Measurements from ENCODE around the gene NAT9.

The NAT9 gene

DNA sequence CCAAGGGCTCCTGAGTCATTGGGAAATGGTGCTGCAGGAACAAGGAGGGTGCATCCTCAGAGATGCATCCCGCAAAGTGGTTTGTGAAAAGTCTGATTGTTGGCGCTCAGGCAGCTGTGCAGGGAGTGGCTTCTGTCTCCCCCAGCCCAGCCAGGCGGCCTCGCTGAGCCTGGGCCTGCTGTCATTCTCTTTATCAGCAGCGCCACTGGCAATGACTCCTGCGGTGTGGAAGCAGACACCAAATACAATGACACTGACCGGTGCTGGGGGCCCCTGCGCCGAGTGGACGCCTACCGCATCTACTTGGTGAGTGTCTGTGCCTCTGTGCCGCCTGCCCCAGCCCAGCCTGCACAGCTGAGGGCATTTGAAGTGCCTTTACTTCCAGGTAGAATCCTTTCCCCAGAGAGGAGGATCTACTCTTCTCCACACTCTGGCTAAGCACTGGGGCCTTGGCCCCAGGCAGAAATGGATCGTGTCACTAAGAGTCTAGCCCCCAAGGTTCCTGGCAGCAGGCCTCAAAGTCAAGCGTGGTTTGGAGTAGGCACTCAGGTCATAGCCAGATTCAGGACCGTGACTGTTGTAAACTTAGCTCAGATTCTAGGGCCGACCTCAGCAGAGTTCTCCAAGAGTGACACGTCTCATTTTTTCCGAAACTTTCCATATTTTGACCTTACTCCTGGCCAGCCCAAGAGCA, 19.3 kb upstream of the NAT9 start:
- H3K27me3 ChIP-seq (ENCODE audit: control insufficient read depth, insufficient read depth, low read length, poor library complexity, severe bottlenecking): no peaks in the 10 kb centered on the region
- H3K4me1 ChIP-seq (ENCODE audit: control insufficient read depth, insufficient read depth, low read length): no peaks in the 10 kb centered on the region
- no peak overlapping the region for H3K27ac ChIP-seq (ENCODE audit: insufficient read depth, low read depth, low read length, poor library complexity, severe bottlenecking)
- H3K4me3 ChIP-seq (ENCODE audit: insufficient read depth, low read depth, low read length): no peak overlapping the region
- H3K36me3 ChIP-seq (ENCODE audit: control insufficient read depth, insufficient read depth, low read length): peaks cover 13% of the 10 kb centered on the region
- WGBS, 2 experiments: 91 to 93% methylated on average over 18 of the region's 18 CpGs
- no peaks in the 10 kb centered on the region for H3K9me3 ChIP-seq (ENCODE audit: control insufficient read depth, low read length)

DNA sequence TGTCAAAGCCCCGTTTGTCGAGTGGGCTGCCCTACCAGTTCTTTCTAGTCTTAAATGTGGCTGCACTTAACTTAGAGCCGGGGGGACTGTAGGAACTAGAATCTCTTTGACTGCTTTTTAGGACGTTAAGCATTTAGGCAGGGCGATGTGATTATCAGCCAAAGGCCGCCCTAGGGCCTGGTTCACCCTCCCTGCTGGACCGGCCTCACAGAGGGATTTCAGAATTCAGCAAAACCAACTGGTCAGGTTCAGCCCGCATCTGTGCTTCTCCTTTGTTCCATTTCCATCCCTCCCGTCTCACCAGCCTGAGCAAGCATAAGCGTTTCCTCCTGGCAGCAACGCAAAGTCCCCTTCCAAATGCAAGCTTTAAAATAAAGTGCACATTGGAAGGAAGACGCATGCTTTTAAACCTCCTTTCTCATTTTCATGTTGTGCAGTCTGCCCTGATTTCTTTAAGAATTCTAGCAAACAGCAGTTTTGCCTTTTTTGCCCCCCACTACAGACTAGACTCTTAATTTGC, 16.5 kb upstream of the NAT9 start:
- Histone ChIP-seq H3K27ac (ENCODE audit: insufficient read depth, low read depth, low read length, poor library complexity, severe bottlenecking) (no peak overlapping the region), H3K4me1 (ENCODE audit: control insufficient read depth, insufficient read depth, low read length) (no peaks in the 10 kb centered on the region), H3K27me3 (ENCODE audit: control insufficient read depth, insufficient read depth, low read length, poor library complexity, severe bottlenecking) (no peaks in the 10 kb centered on the region), H3K36me3 (ENCODE audit: control insufficient read depth, insufficient read depth, low read length) (peaks cover 11% of the 10 kb centered on the region), H3K9me3 (ENCODE audit: control insufficient read depth, low read length) (no peaks in the 10 kb centered on the region), H3K4me3 (ENCODE audit: insufficient read depth, low read depth, low read length) (no peak overlapping the region)
- 91 to 92% methylated on average over 12 of the region's 12 CpGs for WGBS, 2 experiments

DNA sequence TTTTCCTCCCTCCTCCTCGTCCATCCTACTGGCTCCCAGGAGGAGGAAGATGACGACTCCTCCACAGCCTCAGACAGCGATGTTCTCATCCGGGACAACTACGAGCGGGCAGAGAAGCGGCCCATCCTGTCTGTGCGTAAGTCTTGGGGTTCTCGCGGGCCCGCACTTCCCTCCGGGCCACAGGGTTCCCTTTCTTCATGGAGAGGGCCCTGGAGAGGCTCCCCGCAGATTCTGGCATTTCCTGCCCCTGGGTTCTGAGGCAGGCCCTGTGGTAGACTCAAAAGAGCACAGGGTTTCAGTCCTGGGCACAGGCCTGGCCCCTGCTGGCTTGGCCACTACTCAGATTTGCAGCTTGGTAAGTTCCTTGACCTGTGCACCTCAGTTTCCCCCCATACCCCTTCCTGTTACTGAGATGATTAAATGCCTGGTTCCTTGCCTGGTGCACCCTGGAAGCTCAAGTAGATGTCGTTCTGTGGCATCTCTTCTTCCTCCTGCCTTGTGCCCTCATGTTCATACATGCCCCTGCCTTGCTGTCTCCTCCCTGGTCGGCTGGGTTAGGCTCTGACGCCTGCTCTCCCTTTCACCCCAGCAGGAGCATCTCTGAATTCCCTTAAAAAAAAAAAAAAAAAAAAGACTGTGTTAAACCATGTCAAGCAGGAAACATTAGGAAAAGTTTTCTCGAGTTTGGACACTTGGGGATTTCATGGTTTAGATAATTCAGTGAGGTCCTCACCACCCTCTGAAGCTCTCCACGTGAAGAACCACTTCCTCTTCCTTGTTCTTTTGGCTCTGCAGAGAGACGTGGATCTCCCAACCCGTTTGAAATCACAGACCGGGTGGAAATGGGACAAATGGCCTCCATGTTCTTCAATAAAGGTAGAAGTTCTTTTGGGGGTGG, 14.3 kb upstream of the NAT9 start:
- WGBS, 2 experiments: 90 to 91% methylated on average over 21 of the region's 21 CpGs
- Histone ChIP-seq H3K4me3 (ENCODE audit: insufficient read depth, low read depth, low read length) (no peak overlapping the region), H3K36me3 (ENCODE audit: control insufficient read depth, insufficient read depth, low read length) (peaks cover 7% of the 10 kb centered on the region), H3K27ac (ENCODE audit: insufficient read depth, low read depth, low read length, poor library complexity, severe bottlenecking) (no peak overlapping the region), H3K9me3 (ENCODE audit: control insufficient read depth, low read length) (no peaks in the 10 kb centered on the region), H3K27me3 (ENCODE audit: control insufficient read depth, insufficient read depth, low read length, poor library complexity, severe bottlenecking) (no peaks in the 10 kb centered on the region), H3K4me1 (ENCODE audit: control insufficient read depth, insufficient read depth, low read length) (no peaks in the 10 kb centered on the region)

DNA sequence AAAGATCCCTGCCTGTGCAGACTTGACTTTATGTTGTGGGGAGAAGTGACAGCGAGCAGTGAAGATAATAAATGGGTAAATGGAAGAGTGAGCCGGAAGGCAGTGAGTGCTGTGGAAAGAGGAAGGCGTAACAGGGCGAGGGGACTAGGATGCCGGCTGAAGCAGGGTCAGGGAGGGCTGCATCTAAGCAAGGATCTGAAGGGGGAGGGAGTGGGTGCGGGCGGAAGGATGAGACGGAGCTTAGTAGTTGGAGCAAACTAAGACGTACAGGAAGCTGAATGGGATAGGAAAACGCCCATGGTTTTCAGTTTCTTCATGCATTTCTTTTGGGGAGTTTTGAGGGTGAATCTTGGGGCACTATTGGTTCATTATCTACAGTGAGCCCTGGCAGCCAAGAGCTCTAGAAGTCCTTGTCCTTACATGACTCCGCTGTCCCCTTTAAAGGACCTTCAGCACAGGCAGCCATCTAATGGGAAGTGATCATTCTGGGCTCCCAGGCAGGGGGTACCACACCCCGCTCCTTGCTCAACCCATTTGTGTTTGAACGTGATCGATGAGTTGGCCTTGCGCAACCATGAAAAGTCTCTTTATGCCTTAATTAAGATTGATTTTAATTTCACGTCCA, 10.4 kb upstream of the NAT9 start:
- Histone ChIP-seq H3K27me3 (ENCODE audit: control insufficient read depth, insufficient read depth, low read length, poor library complexity, severe bottlenecking) (no peaks in the 10 kb centered on the region), H3K4me1 (ENCODE audit: control insufficient read depth, insufficient read depth, low read length) (no peaks in the 10 kb centered on the region), H3K36me3 (ENCODE audit: control insufficient read depth, insufficient read depth, low read length) (no peaks in the 10 kb centered on the region), H3K27ac (ENCODE audit: insufficient read depth, low read depth, low read length, poor library complexity, severe bottlenecking) (no peak overlapping the region), H3K4me3 (ENCODE audit: insufficient read depth, low read depth, low read length) (no peak overlapping the region), H3K9me3 (ENCODE audit: control insufficient read depth, low read length) (no peaks in the 10 kb centered on the region)
- 93 to 94% methylated on average over 16 of the region's 16 CpGs for WGBS, 2 experiments

DNA sequence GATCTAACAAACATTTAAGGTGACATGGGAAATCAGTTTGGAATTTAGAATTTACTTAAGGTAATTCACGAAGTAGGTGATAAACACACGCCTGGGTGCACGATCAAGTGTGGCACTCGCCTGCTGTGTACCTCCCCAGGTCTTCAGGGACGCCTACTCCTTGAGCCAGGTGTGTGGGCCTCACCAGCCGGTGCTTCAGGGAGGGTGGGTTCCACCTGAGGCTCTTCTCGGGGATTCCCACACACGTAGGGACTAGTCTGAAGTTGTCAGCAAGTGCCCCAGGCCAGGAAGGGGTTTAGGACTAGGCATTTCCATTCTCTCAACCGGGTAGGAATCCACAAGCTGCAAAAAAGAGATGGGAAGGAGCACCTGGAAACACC, 9.8 kb upstream of the NAT9 start:
- Histone ChIP-seq H3K9me3 (ENCODE audit: control insufficient read depth, low read length) (no peaks in the 10 kb centered on the region), H3K27ac (ENCODE audit: insufficient read depth, low read depth, low read length, poor library complexity, severe bottlenecking) (no peak overlapping the region), H3K4me3 (ENCODE audit: insufficient read depth, low read depth, low read length) (no peak overlapping the region), H3K27me3 (ENCODE audit: control insufficient read depth, insufficient read depth, low read length, poor library complexity, severe bottlenecking) (no peaks in the 10 kb centered on the region), H3K4me1 (ENCODE audit: control insufficient read depth, insufficient read depth, low read length) (no peaks in the 10 kb centered on the region), H3K36me3 (ENCODE audit: control insufficient read depth, insufficient read depth, low read length) (no peaks in the 10 kb centered on the region)
- 94 to 95% methylated on average over 9 of the region's 9 CpGs for WGBS, 2 experiments

DNA sequence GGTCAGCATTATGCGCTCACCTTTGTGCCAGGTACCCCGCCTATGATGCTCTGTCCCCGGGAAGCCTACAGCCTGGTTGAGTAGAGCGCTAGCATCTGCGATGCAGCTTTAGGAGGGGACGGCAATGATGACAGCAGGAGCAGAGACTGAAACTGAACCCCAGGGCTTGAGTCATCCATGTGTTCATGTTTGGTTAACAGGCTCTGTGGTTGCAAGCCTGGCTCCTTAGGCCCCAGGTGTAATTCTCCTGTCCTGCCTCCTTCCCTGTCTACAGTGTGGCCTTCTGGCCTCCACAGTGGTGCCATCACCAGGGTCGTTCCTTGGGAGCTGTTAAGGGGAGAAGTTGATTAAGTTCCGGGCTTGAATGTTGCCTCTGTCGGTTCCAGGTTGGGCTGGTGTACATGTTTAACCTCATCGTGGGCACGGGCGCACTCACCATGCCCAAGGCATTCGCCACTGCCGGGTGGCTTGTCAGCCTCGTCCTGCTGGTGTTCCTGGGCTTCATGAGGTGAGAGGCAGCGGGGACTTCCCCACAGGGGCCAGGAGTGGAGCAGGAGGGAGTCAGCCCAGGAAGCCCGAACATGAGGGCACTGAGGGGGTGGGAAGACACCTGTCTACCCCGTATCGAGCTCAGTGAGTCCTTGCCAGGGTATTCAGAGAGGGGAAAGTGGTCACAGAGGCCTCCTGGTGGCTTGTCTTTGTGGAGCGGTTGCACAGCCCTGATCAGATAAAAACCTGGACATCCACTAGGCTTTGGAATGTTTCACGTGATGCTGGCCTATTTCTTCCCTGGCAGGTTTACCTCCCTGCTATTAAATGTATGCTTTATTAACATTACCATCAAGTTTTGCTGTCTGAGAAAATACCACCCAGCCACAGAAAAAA, 9.2 kb upstream of the NAT9 start:
- no peak overlapping the region for H3K27ac ChIP-seq (ENCODE audit: insufficient read depth, low read depth, low read length, poor library complexity, severe bottlenecking)
- H3K9me3 ChIP-seq (ENCODE audit: control insufficient read depth, low read length): no peaks in the 10 kb centered on the region
- no peaks in the 10 kb centered on the region for H3K4me1 ChIP-seq (ENCODE audit: control insufficient read depth, insufficient read depth, low read length)
- no peaks in the 10 kb centered on the region for H3K27me3 ChIP-seq (ENCODE audit: control insufficient read depth, insufficient read depth, low read length, poor library complexity, severe bottlenecking)
- H3K4me3 ChIP-seq (ENCODE audit: insufficient read depth, low read depth, low read length): no peak overlapping the region
- H3K36me3 ChIP-seq (ENCODE audit: control insufficient read depth, insufficient read depth, low read length): no peaks in the 10 kb centered on the region
- WGBS, 2 experiments: 91 to 93% methylated on average over 21 of the region's 21 CpGs

DNA sequence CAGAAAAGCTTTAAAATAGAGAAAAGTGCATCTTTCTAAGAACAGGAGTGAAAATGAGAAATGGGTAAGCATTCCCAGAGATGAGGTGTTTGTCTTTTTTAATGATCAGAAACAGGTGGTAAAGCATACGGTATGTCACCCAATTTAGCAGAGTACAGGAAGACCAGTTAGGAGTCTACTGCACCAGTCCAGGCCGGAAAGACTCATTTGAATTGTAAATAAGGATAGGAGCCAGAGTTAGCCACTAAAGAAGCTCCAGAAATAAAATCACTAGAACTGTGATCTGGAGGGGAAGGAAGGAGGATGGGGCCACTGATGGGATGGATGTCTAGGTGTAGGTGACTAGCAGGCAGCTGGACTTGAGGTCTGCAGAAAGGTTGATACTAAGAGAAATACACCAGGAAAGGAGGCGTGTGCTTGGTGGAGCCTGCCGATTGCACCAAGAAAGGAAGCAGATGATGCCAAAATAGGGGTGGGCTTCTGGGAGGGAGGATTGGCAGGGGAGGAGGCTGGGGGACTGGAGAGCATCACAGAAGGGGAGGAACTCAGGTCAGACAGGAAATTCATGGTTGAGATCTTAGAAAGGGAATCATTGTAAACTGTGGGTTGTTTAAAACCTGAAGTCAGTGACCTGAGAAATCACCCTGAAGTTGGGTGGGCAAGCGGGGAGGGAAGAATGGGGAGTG, 8.1 kb upstream of the NAT9 start:
- no peak overlapping the region for H3K4me3 ChIP-seq (ENCODE audit: insufficient read depth, low read depth, low read length)
- 91 to 92% methylated on average over 5 of the region's 5 CpGs for WGBS, 2 experiments
- H3K27ac ChIP-seq (ENCODE audit: insufficient read depth, low read depth, low read length, poor library complexity, severe bottlenecking): no peak overlapping the region
- no peaks in the 10 kb centered on the region for H3K27me3 ChIP-seq (ENCODE audit: control insufficient read depth, insufficient read depth, low read length, poor library complexity, severe bottlenecking)
- no peaks in the 10 kb centered on the region for H3K4me1 ChIP-seq (ENCODE audit: control insufficient read depth, insufficient read depth, low read length)
- no peaks in the 10 kb centered on the region for H3K36me3 ChIP-seq (ENCODE audit: control insufficient read depth, insufficient read depth, low read length)
- H3K9me3 ChIP-seq (ENCODE audit: control insufficient read depth, low read length): no peaks in the 10 kb centered on the region

DNA sequence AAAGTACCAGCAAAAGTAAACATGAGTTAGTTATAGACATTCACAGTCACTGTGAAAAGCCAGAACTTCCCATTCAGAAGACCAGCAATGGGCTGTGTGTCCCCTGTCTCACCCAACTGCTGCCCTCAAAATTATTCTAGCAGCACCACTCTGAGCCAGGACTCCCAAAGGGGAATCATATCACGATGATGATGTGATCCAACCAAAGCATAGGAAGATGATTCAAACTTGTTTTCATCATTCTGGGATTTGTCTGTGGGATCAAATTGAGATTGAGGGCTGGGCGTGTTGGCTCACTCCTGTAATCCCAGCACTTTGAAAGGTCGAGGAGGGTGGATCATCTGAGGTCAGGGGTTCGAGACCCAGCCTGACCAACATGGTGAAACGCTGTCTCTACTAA, 6.4 kb upstream of the NAT9 start:
- no peaks in the 10 kb centered on the region for H3K36me3 ChIP-seq (ENCODE audit: control insufficient read depth, insufficient read depth, low read length)
- H3K27me3 ChIP-seq (ENCODE audit: control insufficient read depth, insufficient read depth, low read length, poor library complexity, severe bottlenecking): no peaks in the 10 kb centered on the region
- no peak overlapping the region for H3K4me3 ChIP-seq (ENCODE audit: insufficient read depth, low read depth, low read length)
- H3K9me3 ChIP-seq (ENCODE audit: control insufficient read depth, low read length): no peaks in the 10 kb centered on the region
- H3K4me1 ChIP-seq (ENCODE audit: control insufficient read depth, insufficient read depth, low read length): no peaks in the 10 kb centered on the region
- H3K27ac ChIP-seq (ENCODE audit: insufficient read depth, low read depth, low read length, poor library complexity, severe bottlenecking): no peak overlapping the region
- 89 to 90% methylated on average over 5 of the region's 5 CpGs for WGBS, 2 experiments

DNA sequence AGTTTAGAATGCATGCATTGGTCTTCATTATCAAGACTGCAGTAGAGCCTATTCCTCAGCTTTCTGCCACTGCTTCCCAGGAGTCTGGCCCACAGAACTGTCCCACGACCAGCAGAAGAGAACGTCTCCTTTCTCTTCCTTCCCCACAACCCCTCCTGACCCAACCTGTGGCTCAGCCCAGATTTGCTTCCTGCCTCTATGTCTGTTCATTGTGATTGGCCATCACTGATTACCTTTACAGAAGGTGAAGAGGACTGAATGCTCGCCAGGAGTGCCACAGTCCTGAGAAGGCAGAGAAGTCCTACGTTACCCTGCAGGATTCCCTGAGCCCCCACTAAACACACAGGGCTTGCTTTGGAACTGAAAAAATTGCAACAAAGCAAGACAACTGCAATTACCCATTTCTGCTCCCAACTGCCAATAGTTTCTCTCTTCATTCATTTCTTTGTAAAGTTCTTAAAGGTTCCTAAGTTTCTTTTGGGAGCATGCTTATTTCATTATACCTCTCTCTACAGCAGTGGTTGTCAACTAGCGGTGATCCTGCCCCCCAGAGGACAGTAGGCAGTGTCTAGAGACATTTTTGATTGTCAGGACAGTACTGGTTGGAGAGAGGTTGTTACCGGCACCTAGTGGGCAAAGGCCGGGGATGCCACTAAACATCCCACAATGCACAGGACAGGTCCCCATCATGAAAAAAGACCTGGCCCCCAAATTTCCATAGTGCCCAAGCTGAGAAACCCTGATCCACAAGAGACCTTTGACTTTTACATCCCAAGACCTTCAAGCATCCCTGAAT, 4.5 kb upstream of the NAT9 start:
- no peak overlapping the region for H3K27ac ChIP-seq (ENCODE audit: insufficient read depth, low read depth, low read length, poor library complexity, severe bottlenecking)
- H3K27me3 ChIP-seq (ENCODE audit: control insufficient read depth, insufficient read depth, low read length, poor library complexity, severe bottlenecking): no peaks in the 10 kb centered on the region
- no peaks in the 10 kb centered on the region for H3K36me3 ChIP-seq (ENCODE audit: control insufficient read depth, insufficient read depth, low read length)
- no peaks in the 10 kb centered on the region for H3K4me1 ChIP-seq (ENCODE audit: control insufficient read depth, insufficient read depth, low read length)
- 72 to 79% methylated on average over 7 of the region's 7 CpGs for WGBS, 2 experiments
- no peaks in the 10 kb centered on the region for H3K9me3 ChIP-seq (ENCODE audit: control insufficient read depth, low read length)
- no peak overlapping the region for H3K4me3 ChIP-seq (ENCODE audit: insufficient read depth, low read depth, low read length)
